ENCODE measurements around the gene CCDC138. TPM values are rescaled to one million over a fixed set of nuclear protein-coding genes. Genes with fewer than 3 reads are reported as not detected.
A peak's percentile ranks its signal among the peaks of the same experiment; 100 is the strongest.

CCDC138 gene
- total RNA-seq, 5 donors from 2014 or later (not counting 1 experiment from before 2014, with no cell fraction given) = 4.3 to 7.5 (median 6.2) TPM

- WGBS (ENCODE audit: insufficient coverage) = no CpG with 5 or more reads among the region's 5 CpGs
These were observed 37.9 kb downstream of the CCDC138 start for GRCh38 chr2:108824316-108825070.

GRCh38 chr2:108825254-108825653 is 38.7 kb downstream of the CCDC138 start:
- peaks cover 8% of the 10 kb centered on the region for H3K36me3 Mint-ChIP-seq
- DNase-seq = no peak
- CTCF ChIA-PET = no interaction called here

More at GRCh38 chr2:108824316-108825070, 37.9 kb downstream of the CCDC138 start:
- DNase-seq (no peak), ATAC-seq (replicated peaks in 1 of 4) (no peak)
- Mint-ChIP-seq H3K4me3 (no peak overlapping the region), H3K36me3 (peaks cover 16% of the 10 kb centered on the region), H3K27ac (no peak overlapping the region), H3K27me3 (no peaks in the 10 kb centered on the region), H3K4me1 (no peaks in the 10 kb centered on the region), H3K9me3 (peaks cover 6 to 9% (median 9%) of the 10 kb centered on the region in 3 donors)
- ChIA-PET CTCF (no interaction called here), POLR2A (no interaction called here)
- Histone ChIP-seq H3K4me3 (ENCODE audit: control insufficient read depth in 1 of 2, extremely low read depth in 1 of 2, low read length in 1 of 2) (no peak overlapping the region), H3K27me3 (replicated peaks in 1 of 2; ENCODE audit: control insufficient read depth in 2 of 2, extremely low read depth in 1 of 2, insufficient read depth in 2 of 2, low read length in 1 of 2) (no peaks in the 10 kb centered on the region), H3K36me3 (ENCODE audit: control insufficient read depth in 2 of 2, extremely low read depth in 1 of 2, insufficient read depth in 1 of 2, low read length in 1 of 2) (no peaks in the 10 kb centered on the region), H3K9me3 (peaks cover 2% of the 10 kb centered on the region), H3K27ac (ENCODE audit: low read length) (no peak overlapping the region), H3K4me1 (ENCODE audit: control insufficient read depth in 1 of 2, extremely low read depth in 1 of 2, insufficient read depth in 2 of 2, low read length in 2 of 2) (no peaks in the 10 kb centered on the region)

DNA sequence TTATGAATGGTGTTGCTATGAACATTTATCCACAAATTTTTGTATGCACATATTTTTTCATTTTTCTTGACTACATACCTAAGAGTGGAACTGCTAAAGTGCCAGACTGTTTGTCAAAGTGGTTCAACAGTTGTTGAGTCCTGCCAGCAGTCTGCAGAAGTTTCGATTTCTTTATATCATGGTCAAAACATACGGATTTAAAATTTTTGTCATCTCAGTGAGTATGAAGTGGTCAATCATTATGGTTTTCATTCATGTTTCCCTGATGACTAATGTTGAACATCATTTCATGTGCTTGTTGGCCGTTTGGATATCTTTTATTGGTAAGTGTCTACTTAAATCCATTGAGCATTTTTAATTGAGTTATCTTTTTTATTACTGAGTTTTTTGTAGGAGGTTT is 39.2 kb downstream of the CCDC138 start:
- no peaks in the 10 kb centered on the region for H3K9me3 ChIP-seq
- Mint-ChIP-seq H3K9me3 (no peaks in the 10 kb centered on the region), H3K4me1 (no peaks in the 10 kb centered on the region), H3K27ac (no peak overlapping the region), H3K4me3 (no peak overlapping the region), H3K36me3 (peaks cover 6% of the 10 kb centered on the region), H3K27me3 (no peaks in the 10 kb centered on the region)
- H3K36me3 ChIP-seq (ENCODE audit: control insufficient read depth in 2 of 2, extremely low read depth in 1 of 2, insufficient read depth in 1 of 2, low read length in 1 of 2) = no peaks in the 10 kb centered on the region
- H3K27ac ChIP-seq (ENCODE audit: low read length) = no peak overlapping the region
- no peaks in the 10 kb centered on the region for H3K27me3 ChIP-seq (replicated peaks in 1 of 2; ENCODE audit: control insufficient read depth in 2 of 2, extremely low read depth in 1 of 2, insufficient read depth in 2 of 2, low read length in 1 of 2)
- no peak for ATAC-seq (replicated peaks in 1 of 4)
- WGBS (ENCODE audit: insufficient coverage) = 100% methylated on average over 2 of the region's 3 CpGs
- H3K4me1 ChIP-seq (ENCODE audit: control insufficient read depth in 1 of 2, extremely low read depth in 1 of 2, insufficient read depth in 2 of 2, low read length in 2 of 2) = no peaks in the 10 kb centered on the region
- CTCF ChIA-PET = no interaction called here
- POLR2A ChIA-PET = no interaction called here
- DNase-seq = no peak
- H3K4me3 ChIP-seq (ENCODE audit: control insufficient read depth in 1 of 2, extremely low read depth in 1 of 2, low read length in 1 of 2) = no peak overlapping the region

More at GRCh38 chr2:108825254-108825653, 38.7 kb downstream of the CCDC138 start:
- no peaks in the 10 kb centered on the region for H3K27me3 ChIP-seq (replicated peaks in 1 of 2; ENCODE audit: control insufficient read depth in 2 of 2, extremely low read depth in 1 of 2, insufficient read depth in 2 of 2, low read length in 1 of 2)
- no peak for ATAC-seq (replicated peaks in 1 of 4)
- H3K9me3 ChIP-seq = peaks cover 1% of the 10 kb centered on the region
- Mint-ChIP-seq H3K27ac (no peak overlapping the region), H3K4me3 (no peak overlapping the region), H3K9me3 (peaks cover 1 to 3% (median 2%) of the 10 kb centered on the region in 3 donors), H3K27me3 (no peaks in the 10 kb centered on the region), H3K4me1 (no peaks in the 10 kb centered on the region)
- H3K4me1 ChIP-seq (ENCODE audit: control insufficient read depth in 1 of 2, extremely low read depth in 1 of 2, insufficient read depth in 2 of 2, low read length in 2 of 2) = no peaks in the 10 kb centered on the region
- H3K4me3 ChIP-seq (ENCODE audit: control insufficient read depth in 1 of 2, extremely low read depth in 1 of 2, low read length in 1 of 2) = no peak overlapping the region
- 100% methylated on average over 1 of the region's 4 CpGs for WGBS (ENCODE audit: insufficient coverage)
- H3K36me3 ChIP-seq (ENCODE audit: control insufficient read depth in 2 of 2, extremely low read depth in 1 of 2, insufficient read depth in 1 of 2, low read length in 1 of 2) = no peaks in the 10 kb centered on the region
- no peak overlapping the region for H3K27ac ChIP-seq (ENCODE audit: low read length)
- POLR2A ChIA-PET = no interaction called here

GRCh38 chr2:108829578-108830310 is 43.2 kb downstream of the CCDC138 start:
- Mint-ChIP-seq H3K4me1 (peaks cover 10 to 11% (median 11%) of the 10 kb centered on the region in 3 donors), H3K27ac (no peak overlapping the region), H3K36me3 (peaks cover 4% of the 10 kb centered on the region), H3K27me3 (no peaks in the 10 kb centered on the region), H3K9me3 (peaks cover 0 to 4% (median 0%) of the 10 kb centered on the region in 3 donors), H3K4me3 (no peak overlapping the region)
- 100% methylated on average over 1 of the region's 4 CpGs for WGBS (ENCODE audit: insufficient coverage)
- POLR2A ChIA-PET = no interaction called here
- Histone ChIP-seq H3K4me1 (ENCODE audit: control insufficient read depth in 1 of 2, extremely low read depth in 1 of 2, insufficient read depth in 2 of 2, low read length in 2 of 2) (peaks cover 0 to 3% of the 10 kb centered on the region in 2 experiments), H3K27ac (ENCODE audit: low read length) (no peak overlapping the region), H3K27me3 (replicated peaks in 1 of 2; ENCODE audit: control insufficient read depth in 2 of 2, extremely low read depth in 1 of 2, insufficient read depth in 2 of 2, low read length in 1 of 2) (no peaks in the 10 kb centered on the region), H3K4me3 (ENCODE audit: control insufficient read depth in 1 of 2, extremely low read depth in 1 of 2, low read length in 1 of 2) (no peak overlapping the region), H3K36me3 (ENCODE audit: control insufficient read depth in 2 of 2, extremely low read depth in 1 of 2, insufficient read depth in 1 of 2, low read length in 1 of 2) (no peaks in the 10 kb centered on the region), H3K9me3 (no peaks in the 10 kb centered on the region)
- CTCF ChIA-PET = no interaction called here
- DNase-seq (no peak), ATAC-seq (replicated peaks in 1 of 4) (no peak)

GRCh38 chr2:108833219-108833618 is 46.6 kb downstream of the CCDC138 start:
- peak overlapping the region; percentile 6 to 75 for H3K27ac Mint-ChIP-seq
- no peaks in the 10 kb centered on the region for H3K27me3 ChIP-seq (replicated peaks in 1 of 2; ENCODE audit: control insufficient read depth in 2 of 2, extremely low read depth in 1 of 2, insufficient read depth in 2 of 2, low read length in 1 of 2)
- no peaks in the 10 kb centered on the region for H3K9me3 ChIP-seq
- no peak overlapping the region for H3K4me3 ChIP-seq (ENCODE audit: control insufficient read depth in 1 of 2, extremely low read depth in 1 of 2, low read length in 1 of 2)
- H3K27me3 Mint-ChIP-seq = no peaks in the 10 kb centered on the region
- peaks cover 0 to 3% of the 10 kb centered on the region in 2 experiments for H3K4me1 ChIP-seq (ENCODE audit: control insufficient read depth in 1 of 2, extremely low read depth in 1 of 2, insufficient read depth in 2 of 2, low read length in 2 of 2)
- H3K36me3 Mint-ChIP-seq = peaks cover 27% of the 10 kb centered on the region
- peaks cover 0 to 12% (median 2%) of the 10 kb centered on the region in 3 donors for H3K9me3 Mint-ChIP-seq
- H3K4me1 Mint-ChIP-seq = peaks cover 10 to 11% (median 11%) of the 10 kb centered on the region in 3 donors
- no peaks in the 10 kb centered on the region for H3K36me3 ChIP-seq (ENCODE audit: control insufficient read depth in 2 of 2, extremely low read depth in 1 of 2, insufficient read depth in 1 of 2, low read length in 1 of 2)
- DNase-seq (no peak), ATAC-seq (replicated peaks in 1 of 4) (no peak)
- no peak overlapping the region for H3K27ac ChIP-seq (ENCODE audit: low read length)
- ChIA-PET CTCF (no interaction called here), POLR2A (no interaction called here)
- H3K4me3 Mint-ChIP-seq = no peak overlapping the region

DNA sequence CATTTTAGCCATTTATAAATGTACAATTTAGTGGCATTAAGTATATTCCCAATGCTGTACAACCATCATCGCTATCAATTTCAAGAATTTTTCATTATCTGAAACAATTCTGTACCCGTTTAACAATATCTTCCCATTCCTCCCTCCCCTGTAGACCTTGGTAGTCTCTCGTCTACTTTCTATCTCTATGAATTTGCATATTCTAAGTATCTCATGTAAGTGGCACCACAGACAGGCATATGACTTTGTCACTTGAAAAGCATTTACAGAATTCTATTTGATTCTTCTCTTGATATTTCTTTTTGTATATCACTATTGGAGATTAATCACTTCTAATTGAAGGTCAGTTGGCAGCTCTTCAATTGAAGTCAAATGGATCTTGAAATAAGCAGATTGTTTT is 48.0 kb downstream of the CCDC138 start:
- H3K4me3 ChIP-seq (ENCODE audit: control insufficient read depth in 1 of 2, extremely low read depth in 1 of 2, low read length in 1 of 2) = no peak overlapping the region
- no peak overlapping the region for H3K27ac ChIP-seq (ENCODE audit: low read length)
- H3K9me3 ChIP-seq = no peaks in the 10 kb centered on the region
- DNase-seq (no peak), ATAC-seq (replicated peaks in 1 of 4) (no peak)
- Mint-ChIP-seq H3K4me1 (peaks cover 10 to 11% (median 11%) of the 10 kb centered on the region in 3 donors), H3K9me3 (peaks cover 0 to 17% (median 2%) of the 10 kb centered on the region in 3 donors), H3K27me3 (no peaks in the 10 kb centered on the region), H3K27ac (no peak overlapping the region), H3K4me3 (peak overlapping the region in 1 of 3 donors; percentile 66), H3K36me3 (peaks cover 33% of the 10 kb centered on the region)
- WGBS (ENCODE audit: insufficient coverage) = no CpG with 5 or more reads among the region's 3 CpGs
- peaks cover 0 to 3% of the 10 kb centered on the region in 2 experiments for H3K4me1 ChIP-seq (ENCODE audit: control insufficient read depth in 1 of 2, extremely low read depth in 1 of 2, insufficient read depth in 2 of 2, low read length in 2 of 2)
- H3K27me3 ChIP-seq (replicated peaks in 1 of 2; ENCODE audit: control insufficient read depth in 2 of 2, extremely low read depth in 1 of 2, insufficient read depth in 2 of 2, low read length in 1 of 2) = no peaks in the 10 kb centered on the region
- no peaks in the 10 kb centered on the region for H3K36me3 ChIP-seq (ENCODE audit: control insufficient read depth in 2 of 2, extremely low read depth in 1 of 2, insufficient read depth in 1 of 2, low read length in 1 of 2)
- ChIA-PET CTCF (no interaction called here), POLR2A (interaction anchor here in 1 of 2 donors (0.6 kb wide), 1 partner anchor 16 kb away, joined by 4 read pairs; no protein-coding TSS in a partner anchor)

All from T-cell (primary cell).